ENCODE measurements around the gene SAMD11.

The SAMD11 gene

GRCh38 chr1:918353-918752 is 5.4 kb upstream of the SAMD11 start:
- no peak for DNase-seq (ENCODE audit: low read depth)

- DNase-seq (ENCODE audit: low read depth): no peak
These were observed 4.9 kb upstream of the SAMD11 start for GRCh38 chr1:918843-919242.

- DNase-seq (ENCODE audit: low read depth): no peak
These were observed 4.4 kb upstream of the SAMD11 start for GRCh38 chr1:919271-919872.

GRCh38 chr1:920010-920409 is 3.7 kb upstream of the SAMD11 start:
- DNase-seq (ENCODE audit: low read depth): no peak

- DNase-seq (ENCODE audit: low read depth): no peak
These were observed 3.2 kb upstream of the SAMD11 start for GRCh38 chr1:920521-920920.

- no peak for DNase-seq (ENCODE audit: low read depth)
These were observed 2.5 kb upstream of the SAMD11 start for GRCh38 chr1:921011-921837.

GRCh38 chr1:923991-924655 is 400 bp downstream of the SAMD11 start:
- DNase-seq (ENCODE audit: low read depth): no peak

- no peak for DNase-seq (ENCODE audit: low read depth)
These were observed 1.2 kb downstream of the SAMD11 start for GRCh38 chr1:924656-925560.

GRCh38 chr1:925561-926421 is 2.1 kb downstream of the SAMD11 start:
- no peak for DNase-seq (ENCODE audit: low read depth)

- DNase-seq (ENCODE audit: low read depth): no peak
These were observed 3.5 kb downstream of the SAMD11 start for GRCh38 chr1:927234-927633.

GRCh38 chr1:927748-928147 is 4.0 kb downstream of the SAMD11 start:
- no peak for DNase-seq (ENCODE audit: low read depth)

GRCh38 chr1:928825-929661 is 5.3 kb downstream of the SAMD11 start:
- no peak for DNase-seq (ENCODE audit: low read depth)

- DNase-seq (ENCODE audit: low read depth): no peak
These were observed 6.2 kb downstream of the SAMD11 start for GRCh38 chr1:929712-930632.

- DNase-seq (ENCODE audit: low read depth): no peak
These were observed 7.0 kb downstream of the SAMD11 start for GRCh38 chr1:930633-931138.

- DNase-seq (ENCODE audit: low read depth): no peak
These were observed 7.9 kb downstream of the SAMD11 start for GRCh38 chr1:931380-932172.

- DNase-seq (ENCODE audit: low read depth): no peak
These were observed 8.4 kb downstream of the SAMD11 start for GRCh38 chr1:932173-932510.

GRCh38 chr1:932776-933602 is 9.3 kb downstream of the SAMD11 start:
- no peak for DNase-seq (ENCODE audit: low read depth)

Measured in activated T-helper 1 cell treated with Interleukin-2 at 50 U/mL for 16 hours (primary cell).